ENCODE measurements around the gene TBX4.
"Not testable (repeated sequence)": the region's sequence is repeated elsewhere in the genome, so short reads cannot be mapped to it uniquely, and the experiment has no call there.

TBX4 gene

GRCh38 chr17:61491981-61492380 is 39.8 kb downstream of the TBX4 start:
- DNase-seq (ENCODE audit: low spot score) = no peak
- TF ChIP-seq CTCF (IDR thresholded peaks at IDR 0.05; ENCODE audit: extremely low read depth, missing control alignments) = no peak

DNA sequence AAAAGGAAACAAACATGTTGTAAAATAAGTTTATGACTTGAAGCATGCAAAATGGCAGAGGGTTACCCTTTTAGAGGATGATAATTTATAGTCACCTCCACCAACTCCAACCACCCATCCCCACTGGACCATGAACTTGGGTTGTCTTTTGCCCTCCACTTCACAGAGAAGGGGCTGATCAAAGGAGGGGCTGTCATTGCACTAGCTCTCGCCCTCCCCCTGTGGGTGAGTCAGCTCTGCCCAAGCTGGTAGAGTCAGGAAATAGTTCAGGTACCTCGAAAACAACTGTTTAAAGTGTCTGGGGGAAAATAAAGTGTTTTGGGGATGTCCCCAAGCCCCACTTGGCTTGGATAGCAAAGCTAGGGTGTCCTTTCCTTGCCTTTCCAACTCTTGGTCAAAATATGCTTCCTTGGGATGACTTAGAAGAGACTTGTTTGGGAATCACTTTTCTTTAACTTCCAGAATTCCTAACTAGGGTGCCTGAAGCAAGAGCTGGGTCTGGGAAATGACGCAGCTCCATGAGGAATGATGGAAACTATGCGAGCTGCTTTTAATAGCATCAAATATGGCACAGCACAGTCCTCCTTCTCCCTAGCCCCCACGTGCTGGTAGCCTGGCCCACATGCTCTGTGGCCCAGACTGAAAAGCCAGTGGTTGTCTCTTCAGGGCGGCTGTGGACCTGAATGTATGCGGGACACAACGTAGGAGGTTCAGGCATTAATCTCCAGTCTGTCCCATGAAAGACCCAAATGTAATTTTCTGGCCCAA is 40.7 kb downstream of the TBX4 start:
- DNase-seq (ENCODE audit: low spot score) = no peak
- TF ChIP-seq CTCF (IDR thresholded peaks at IDR 0.05; ENCODE audit: extremely low read depth, missing control alignments) = no peak

DNA sequence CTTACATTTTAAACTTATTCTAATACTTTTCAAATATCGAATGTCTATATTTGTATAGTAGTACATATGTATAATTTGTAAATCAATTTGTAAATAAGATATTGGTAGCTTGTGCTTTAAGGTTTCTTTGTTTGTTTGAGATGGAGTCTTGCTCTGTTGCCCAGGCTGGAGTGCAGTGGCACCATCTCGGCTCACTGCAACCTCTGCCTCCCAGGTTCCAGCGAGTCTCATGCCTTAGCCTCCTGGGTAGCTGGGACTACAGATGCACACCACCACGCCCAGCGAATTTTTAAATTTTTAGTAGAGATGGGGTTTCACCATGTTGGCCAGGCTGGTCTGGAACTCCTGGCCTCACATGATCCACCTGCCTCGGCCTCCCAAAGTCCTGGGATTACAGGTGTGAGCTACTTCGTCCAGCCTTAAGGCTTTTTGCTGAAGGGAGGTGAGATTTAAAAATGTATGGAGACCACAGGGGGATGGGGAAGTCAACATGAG is 41.7 kb downstream of the TBX4 start:
- not testable (repeated sequence) for DNase-seq (ENCODE audit: low spot score)

- no peak for DNase-seq (ENCODE audit: low spot score)
- TF ChIP-seq CTCF (IDR thresholded peaks at IDR 0.05; ENCODE audit: extremely low read depth, missing control alignments) = no peak
Observed at GRCh38 chr17:61494325-61495160, 42.3 kb downstream of the TBX4 start.

- DNase-seq (ENCODE audit: low spot score) = no peak
- no peak for TF ChIP-seq CTCF (IDR thresholded peaks at IDR 0.05; ENCODE audit: extremely low read depth, missing control alignments)
Observed at GRCh38 chr17:61495161-61495857, 43.1 kb downstream of the TBX4 start.

DNA sequence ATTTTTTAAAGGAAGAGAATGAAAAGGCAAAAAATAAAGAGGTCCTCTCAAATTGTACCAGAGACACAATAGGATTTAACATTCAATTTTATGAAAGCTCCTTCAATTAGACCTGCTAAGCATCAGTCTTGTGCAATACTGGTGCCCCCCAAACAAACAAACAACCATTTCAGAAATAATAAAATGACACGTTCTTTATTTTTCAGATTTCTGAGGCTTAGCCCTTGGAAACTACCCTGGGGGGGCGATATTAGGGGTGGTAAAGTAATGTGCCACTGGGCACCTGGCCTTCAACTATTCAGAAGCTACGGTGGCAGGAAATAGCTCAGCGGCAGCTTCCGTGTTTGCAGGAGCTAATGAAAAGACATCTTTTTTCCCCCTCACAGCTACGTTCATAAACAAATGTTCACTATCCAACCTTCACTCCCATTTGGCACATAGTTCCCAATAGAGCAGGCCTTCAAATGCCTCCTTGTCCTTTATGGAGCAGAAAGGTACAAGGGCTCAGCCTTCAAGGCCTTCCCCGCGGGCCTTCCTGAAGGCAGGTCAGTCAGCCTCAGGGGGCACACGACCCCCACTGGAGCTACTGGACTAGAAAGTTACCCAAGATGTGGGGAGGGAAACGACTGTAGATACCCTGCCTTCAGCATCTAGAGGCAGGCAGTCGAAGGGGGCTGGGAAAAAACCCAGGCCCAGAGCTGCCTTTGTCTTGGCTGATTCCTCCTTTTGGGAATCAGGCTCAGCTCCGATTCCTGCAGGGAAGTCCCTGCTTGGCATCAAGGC is 44.1 kb downstream of the TBX4 start:
- TF ChIP-seq CTCF (IDR thresholded peaks at IDR 0.05; ENCODE audit: extremely low read depth, missing control alignments) = no peak

DNA sequence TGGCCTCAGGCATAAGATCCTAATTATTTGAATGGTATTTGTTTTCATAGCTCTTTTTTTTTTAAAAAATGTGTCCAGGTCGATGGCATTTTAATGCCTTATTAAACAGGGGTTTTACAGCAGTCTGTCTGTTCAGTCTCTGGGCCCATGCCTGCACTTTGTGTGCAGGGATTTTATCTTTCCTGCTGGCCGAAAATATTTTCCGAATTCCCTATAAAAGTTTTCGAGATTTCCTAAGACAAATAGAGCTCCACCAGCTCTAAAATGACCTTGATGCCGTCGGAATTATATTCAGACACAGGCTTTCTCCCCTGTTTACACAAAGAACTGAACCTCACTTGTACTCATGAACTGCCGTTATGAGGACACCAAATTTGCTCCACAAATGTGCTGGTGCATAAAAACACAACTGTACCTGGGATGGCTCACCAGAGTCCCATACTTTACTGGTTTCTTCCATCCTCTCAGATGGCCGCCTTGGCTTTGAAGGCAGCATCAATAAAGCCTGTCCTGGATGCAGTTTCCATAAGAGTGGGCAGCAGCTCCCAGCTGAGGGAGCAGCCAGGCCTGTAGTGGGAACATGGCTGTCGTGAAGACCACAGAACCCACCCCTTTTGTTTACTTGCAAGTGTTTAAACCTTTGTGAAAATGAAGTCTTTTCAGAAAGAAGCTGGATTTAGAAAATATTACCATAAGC is 44.9 kb downstream of the TBX4 start:
- TF ChIP-seq CTCF (IDR thresholded peaks at IDR 0.05; ENCODE audit: extremely low read depth, missing control alignments) = no peak
- no peak for DNase-seq (ENCODE audit: low spot score)

More for the DNA sequence above, 44.1 kb downstream of the TBX4 start:
- DNase-seq (ENCODE audit: low spot score) = no peak
